GM23338 (cell line): ENCODE data around the gene OSBPL5. TPM values are rescaled to one million over a fixed set of nuclear protein-coding genes. Genes with fewer than 3 reads are reported as not detected.

ENCODE experiments used
- ATAC-seq: fragments of 200-7000 bp; cut with Tn5 transposase; 3 replicates; pipeline ENCODE4 v1.9.1; 2020
- DNase-seq: peaks from one replicate; pipeline ENCODE4 v3.0.0-alpha.2; 2015; ENCODE audit warnings: low spot score
- H2AFZ ChIP-seq: fragments of 200-600 bp; sonication (generic); 2 replicates; pipeline ENCODE4 v1.8.0; 2016; ENCODE audit warnings: antibody characterized with exemption, mild to moderate bottlenecking, moderate library complexity
- H3F3A ChIP-seq: fragments of 200-600 bp; sonication (generic); replicated peaks from 2 replicates; pipeline ENCODE4 v1.8.0; 2017; ENCODE audit warnings: antibody characterized with exemption, mixed run types, low read depth
- H3K27ac ChIP-seq: fragments of 200-600 bp; sonication (generic); 2 replicates; pipeline ENCODE4 v1.6.1; 2016; ENCODE audit warnings: low read depth
- H3K27me3 ChIP-seq: fragments of 200-600 bp; sonication (generic); 2 replicates; pipeline ENCODE4 v1.8.0; 2016; ENCODE audit warnings: mild to moderate bottlenecking, mixed run types, moderate library complexity; ENCODE audit not compliant: insufficient read depth
- H3K36me3 ChIP-seq: fragments of 200-600 bp; sonication (generic); 2 replicates; pipeline ENCODE4 v1.8.0; 2016; ENCODE audit warnings: mild to moderate bottlenecking; ENCODE audit not compliant: insufficient read depth
- H3K4me1 ChIP-seq: fragments of 200-600 bp; sonication (generic); 2 replicates; pipeline ENCODE4 v1.8.0; 2016; ENCODE audit warnings: mild to moderate bottlenecking, moderate library complexity; ENCODE audit not compliant: insufficient read depth
- H3K4me2 ChIP-seq: fragments of 200-600 bp; sonication (generic); 2 replicates; pipeline ENCODE4 v1.7.1; 2017; ENCODE audit warnings: mixed run types
- H3K4me3 ChIP-seq: fragments of 200-600 bp; sonication (generic); 2 replicates; pipeline ENCODE4 v1.6.1; 2016; ENCODE audit warnings: mixed run types
- H3K79me2 ChIP-seq: fragments of 200-600 bp; sonication (generic); replicated peaks from 2 replicates; pipeline ENCODE4 v1.8.0; 2017; ENCODE audit warnings: mild to moderate bottlenecking; ENCODE audit not compliant: insufficient read depth
- H3K9me2 ChIP-seq: fragments of 200-600 bp; sonication (generic); 2 replicates; pipeline ENCODE4 v1.8.0; 2017; ENCODE audit not compliant: insufficient read depth
- H4K20me1 ChIP-seq: fragments of 200-600 bp; sonication (generic); replicated peaks from 2 replicates; pipeline ENCODE4 v1.8.0; 2017; ENCODE audit warnings: mild to moderate bottlenecking; ENCODE audit not compliant: insufficient read depth
- H3K27ac Mint-ChIP-seq: 2 replicates; pipeline ENCODE4 v1.8.0; 2020; ENCODE audit warnings: inconsistent platforms, mild to moderate bottlenecking, moderate library complexity, mixed read lengths
- H3K27me3 Mint-ChIP-seq: 3 replicates; pipeline ENCODE4 v1.8.0; 2022; ENCODE audit warnings: low read depth, mild to moderate bottlenecking, moderate library complexity, mixed read lengths, inconsistent platforms; ENCODE audit not compliant: insufficient read depth, poor library complexity
- H3K36me3 Mint-ChIP-seq: 3 replicates; pipeline ENCODE4 v1.8.0; 2021; ENCODE audit warnings: low read depth, mild to moderate bottlenecking, inconsistent platforms, moderate library complexity, mixed read lengths
- H3K4me1 Mint-ChIP-seq: 3 replicates; pipeline ENCODE4 v1.8.0; 2020; ENCODE audit warnings: mild to moderate bottlenecking, inconsistent platforms, mixed read lengths
- H3K4me3 Mint-ChIP-seq: 3 replicates; pipeline ENCODE4 v1.8.0; 2021; ENCODE audit warnings: moderate library complexity, mild to moderate bottlenecking, inconsistent platforms, mixed read lengths
- H3K9me3 Mint-ChIP-seq: 3 replicates; pipeline ENCODE4 v1.8.0; 2020; ENCODE audit warnings: moderate library complexity, mild to moderate bottlenecking, inconsistent platforms, mixed read lengths
- CREB1 ChIP-seq: fragments of 250-450 bp; sonication (Bioruptor Pico); IDR thresholded peaks from 2 replicates; pipeline ENCODE4 v1.5.0; 2020; ENCODE audit warnings: low read depth, mild to moderate bottlenecking, moderate library complexity
- ETS1 ChIP-seq: IDR thresholded peaks from 2 replicates; pipeline ENCODE4 v1.6.1; 2016; ENCODE audit warnings: antibody characterized with exemption
- EZH2phosphoT487 ChIP-seq: fragments of 200-600 bp; sonication (generic); IDR thresholded peaks from one replicate; pipeline ENCODE4 v1.8.1; 2018; ENCODE audit warnings: antibody characterized with exemption; ENCODE audit not compliant: unreplicated experiment
- JUNB ChIP-seq: IDR thresholded peaks from one replicate; pipeline ENCODE4 v1.6.1; 2016; ENCODE audit warnings: antibody characterized with exemption; ENCODE audit not compliant: unreplicated experiment
- NANOG ChIP-seq: IDR thresholded peaks from 2 replicates; pipeline ENCODE4 v1.6.1; 2016; ENCODE audit warnings: antibody characterized with exemption, borderline replicate concordance
- POLR2AphosphoS5 ChIP-seq: IDR thresholded peaks from 2 replicates; pipeline ENCODE4 v1.6.1; 2016; ENCODE audit warnings: antibody characterized with exemption, low read depth
- STAT1 ChIP-seq: IDR thresholded peaks from one replicate; pipeline ENCODE4 v1.6.1; 2016; ENCODE audit warnings: antibody characterized with exemption; ENCODE audit not compliant: unreplicated experiment
- ZNF114 ChIP-seq: fragments of 250-450 bp; sonication (Bioruptor Pico); IDR thresholded peaks from 2 replicates; pipeline ENCODE4 v1.5.0; 2020; ENCODE audit warnings: mild to moderate bottlenecking, moderate library complexity
- ZNF331 ChIP-seq: fragments of 250-450 bp; sonication (Bioruptor Pico); IDR thresholded peaks from 2 replicates; pipeline ENCODE4 v1.5.0; 2020; ENCODE audit warnings: low read depth, mild to moderate bottlenecking, moderate library complexity
- polyA plus RNA-seq: library from polyadenylated mRNA; unstranded; fragments of >200 nt; fragmentation: Nextera tagmentation; extraction: Ambion mirVana; gene quantifications from 2 replicates; pipeline ENCODE4 v1.2.1, GENCODE V29; 2016
- total RNA-seq: library from RNA; depleted of rRNA; stranded (reverse); fragments of >200 nt; shearing (Covaris generic); gene quantifications from 2 replicates; pipeline ENCODE4 v1.2.3, GENCODE V29; 2014
- TF ChIP-seq, protein P1 (sequence below), 2 experiments: fragments of 200-600 bp in 1 of 2; sonication (generic) in 1 of 2; conservative IDR thresholded peaks; 2 replicates each; pipeline versions ENCODE4 v1.5.1 to v1.6.1; 2016 to 2017; ENCODE audit warnings: antibody characterized with exemption in 2 of 2, low read depth in 2 of 2, mild to moderate bottlenecking in 2 of 2, moderate library complexity in 1 of 2

OSBPL5 gene
- total and polyA plus RNA-seq, 2 experiments from 2014 or later = 2.7 to 12.0 TPM

- Mint-ChIP-seq H3K9me3 (no peaks in the 10 kb centered on the region), H3K36me3 (no peaks in the 10 kb centered on the region), H3K4me1 (peaks cover 17% of the 10 kb centered on the region), H3K27me3 (peaks cover 23% of the 10 kb centered on the region), H3K4me3 (no peak overlapping the region), H3K27ac (no peak overlapping the region)
- H3F3A ChIP-seq = no peaks in the 10 kb centered on the region
- no peak overlapping the region for H2AFZ ChIP-seq
- H3K9me2 ChIP-seq = no peaks in the 10 kb centered on the region
- TF ChIP-seq POLR2AphosphoS5 (no peak), STAT1 (no peak), JUNB (no peak)
- H3K79me2 ChIP-seq = no peaks in the 10 kb centered on the region
- no peaks in the 10 kb centered on the region for H4K20me1 ChIP-seq
- H3K4me1 ChIP-seq = no peaks in the 10 kb centered on the region
- no peak overlapping the region for H3K4me3 ChIP-seq
- H3K4me2 ChIP-seq = no peak overlapping the region
- H3K36me3 ChIP-seq = no peaks in the 10 kb centered on the region
- H3K27ac ChIP-seq = no peak overlapping the region
- H3K27me3 ChIP-seq = peaks cover 13% of the 10 kb centered on the region
- no peak for ATAC-seq
- no peak for DNase-seq
Measured at GRCh38 chr11:3197878-3198528, 32.9 kb upstream of the OSBPL5 start.

DNA sequence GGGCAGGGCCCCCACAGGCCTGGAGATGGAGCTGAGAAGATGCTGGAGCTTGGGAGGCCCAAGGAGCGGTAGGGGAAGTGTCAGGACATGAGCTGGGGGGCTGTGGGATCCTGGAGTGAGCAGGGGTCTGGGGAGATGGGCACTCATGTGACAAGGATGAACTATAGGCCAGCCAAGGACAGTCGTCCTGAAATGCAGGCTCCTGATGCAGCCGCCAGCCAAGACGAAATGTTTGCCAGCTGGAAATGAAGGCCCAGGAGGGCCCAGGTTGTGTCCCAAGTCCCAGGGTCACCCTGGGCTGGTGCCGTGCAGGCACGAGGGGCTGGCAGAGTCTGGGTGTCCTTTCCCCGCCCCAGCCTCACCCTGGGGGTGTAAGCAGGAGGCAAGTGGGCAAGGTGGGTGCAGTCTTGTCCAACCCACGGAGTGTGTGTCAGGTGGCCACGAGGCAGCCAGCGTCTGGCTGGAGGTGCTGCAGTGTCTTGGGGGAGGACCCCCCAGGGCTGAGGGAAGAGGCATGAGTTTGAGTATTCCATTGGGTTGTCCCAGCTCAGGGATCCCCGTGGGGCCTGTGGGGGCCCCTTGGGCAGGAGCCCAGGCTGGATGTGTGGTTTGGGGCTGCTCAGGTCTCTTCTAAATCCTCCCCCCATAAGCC lies 32.1 kb upstream of the OSBPL5 start:
- TF ChIP-seq POLR2AphosphoS5 (no peak), EZH2phosphoT487 (no peak), ETS1 (no peak), CREB1 (CRISPR knock-in tag) (no peak), ZNF331 (CRISPR knock-in tag) (no peak)
- Histone ChIP-seq H3K27me3 (peaks cover 5% of the 10 kb centered on the region), H2AFZ (no peak overlapping the region), H3K36me3 (no peaks in the 10 kb centered on the region), H3K4me2 (no peak overlapping the region), H3F3A (no peaks in the 10 kb centered on the region), H3K4me1 (no peaks in the 10 kb centered on the region), H3K79me2 (no peaks in the 10 kb centered on the region), H4K20me1 (no peaks in the 10 kb centered on the region), H3K27ac (no peak overlapping the region), H3K9me2 (no peaks in the 10 kb centered on the region), H3K4me3 (no peak overlapping the region)
- Mint-ChIP-seq H3K4me1 (peaks cover 14% of the 10 kb centered on the region), H3K27me3 (peaks cover 18% of the 10 kb centered on the region), H3K27ac (no peak overlapping the region), H3K4me3 (no peak overlapping the region), H3K9me3 (0 out of 3 replicates have a peak, but pooled peaks cover 2% of the 10 kb centered on the region), H3K36me3 (no peaks in the 10 kb centered on the region; the same call in 2 of the 3 replicates)
- DNase-seq (no peak), ATAC-seq (no peak)

- Mint-ChIP-seq H3K27me3 (peaks cover 14% of the 10 kb centered on the region), H3K27ac (no peak overlapping the region), H3K9me3 (0 out of 3 replicates have a peak, but pooled peaks cover 3% of the 10 kb centered on the region), H3K4me1 (peaks cover 14% of the 10 kb centered on the region), H3K36me3 (no peaks in the 10 kb centered on the region; the same call in 1 of the 3 replicates), H3K4me3 (no peak overlapping the region)
- no peaks in the 10 kb centered on the region for H4K20me1 ChIP-seq
- DNase-seq (no peak), ATAC-seq (peak; percentile 21)
- H3K4me3 ChIP-seq = no peak overlapping the region
- no peaks in the 10 kb centered on the region for H3F3A ChIP-seq
- no peak overlapping the region for H3K27ac ChIP-seq
- no peaks in the 10 kb centered on the region for H3K9me2 ChIP-seq
- no peak overlapping the region for H3K4me2 ChIP-seq
- TF ChIP-seq POLR2AphosphoS5 = no peak
- no peak for TF ChIP-seq ZNF114 (CRISPR knock-in tag)
- no peak for TF ChIP-seq STAT1
- no peak for TF ChIP-seq JUNB
- TF ChIP-seq, protein P1, sequence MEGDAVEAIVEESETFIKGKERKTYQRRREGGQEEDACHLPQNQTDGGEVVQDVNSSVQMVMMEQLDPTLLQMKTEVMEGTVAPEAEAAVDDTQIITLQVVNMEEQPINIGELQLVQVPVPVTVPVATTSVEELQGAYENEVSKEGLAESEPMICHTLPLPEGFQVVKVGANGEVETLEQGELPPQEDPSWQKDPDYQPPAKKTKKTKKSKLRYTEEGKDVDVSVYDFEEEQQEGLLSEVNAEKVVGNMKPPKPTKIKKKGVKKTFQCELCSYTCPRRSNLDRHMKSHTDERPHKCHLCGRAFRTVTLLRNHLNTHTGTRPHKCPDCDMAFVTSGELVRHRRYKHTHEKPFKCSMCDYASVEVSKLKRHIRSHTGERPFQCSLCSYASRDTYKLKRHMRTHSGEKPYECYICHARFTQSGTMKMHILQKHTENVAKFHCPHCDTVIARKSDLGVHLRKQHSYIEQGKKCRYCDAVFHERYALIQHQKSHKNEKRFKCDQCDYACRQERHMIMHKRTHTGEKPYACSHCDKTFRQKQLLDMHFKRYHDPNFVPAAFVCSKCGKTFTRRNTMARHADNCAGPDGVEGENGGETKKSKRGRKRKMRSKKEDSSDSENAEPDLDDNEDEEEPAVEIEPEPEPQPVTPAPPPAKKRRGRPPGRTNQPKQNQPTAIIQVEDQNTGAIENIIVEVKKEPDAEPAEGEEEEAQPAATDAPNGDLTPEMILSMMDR (conservative IDR thresholded peaks at IDR 0.05; ENCODE audit: low read depth in 2 of 2) = no peak
- TF ChIP-seq EZH2phosphoT487 = no peak
- no peak for TF ChIP-seq CREB1 (CRISPR knock-in tag)
- TF ChIP-seq NANOG = no peak
- no peak for TF ChIP-seq ETS1
- no peaks in the 10 kb centered on the region for H3K4me1 ChIP-seq
- H3K79me2 ChIP-seq = no peaks in the 10 kb centered on the region
- no peaks in the 10 kb centered on the region for H3K27me3 ChIP-seq
- H2AFZ ChIP-seq = no peak overlapping the region
- no peaks in the 10 kb centered on the region for H3K36me3 ChIP-seq
Measured at GRCh38 chr11:3196161-3197043, 31.3 kb upstream of the OSBPL5 start.
